ENCODE data around the gene RPP25L.
A peak's percentile ranks its signal among the peaks of the same experiment; 100 is the strongest.

Gene RPP25L

GRCh38 chr9:34563262-34563661 lies 48.6 kb downstream of the RPP25L start:
- Histone ChIP-seq H3K4me1 (ENCODE audit: control insufficient read depth, low read length) (no peaks in the 10 kb centered on the region), H3K79me2 (ENCODE audit: control insufficient read depth, low read length) (no peaks in the 10 kb centered on the region)

DNA sequence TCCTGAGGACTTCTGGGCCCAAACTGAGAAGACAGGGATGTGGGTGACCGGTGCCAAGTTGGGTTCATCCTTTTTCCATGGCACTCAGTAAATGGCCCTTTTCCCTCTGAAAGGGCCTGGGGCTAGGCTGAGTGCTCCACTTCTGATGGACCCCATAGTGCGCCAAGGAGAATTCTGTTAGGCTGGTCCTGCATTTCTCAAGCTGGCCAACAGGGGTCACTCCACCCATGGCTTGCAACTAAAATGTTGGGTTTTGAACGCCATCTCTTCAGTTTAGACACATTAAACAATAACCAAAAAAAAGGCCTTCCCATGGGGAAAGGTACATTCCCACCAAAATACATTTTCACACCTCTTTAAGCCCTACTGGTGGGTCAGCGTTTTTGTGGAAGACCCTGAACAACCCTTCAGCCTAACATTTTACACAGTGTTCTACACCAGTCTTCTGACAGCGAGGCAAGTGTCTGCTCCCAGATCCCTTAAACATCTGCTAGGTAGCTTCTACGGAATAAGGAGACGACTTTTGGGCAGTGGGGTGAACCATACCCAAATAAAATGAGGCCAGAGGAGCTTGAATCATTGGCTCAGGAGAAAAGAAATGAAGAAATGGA lies 49.7 kb downstream of the RPP25L start:
- peaks cover 5% of the 10 kb centered on the region; the same call in 1 of the 2 replicates for H3K9me3 ChIP-seq (ENCODE audit: control insufficient read depth, insufficient read depth, low read length)
- H3K4me2 ChIP-seq (ENCODE audit: low read length), result no peak overlapping the region
- no peaks in the 10 kb centered on the region for H3F3A ChIP-seq (ENCODE audit: control insufficient read depth, insufficient read depth)
- H3K27ac ChIP-seq (ENCODE audit: low read depth, low read length), result no peak overlapping the region
- no peaks in the 10 kb centered on the region for H3K9me2 ChIP-seq (replicated peaks; ENCODE audit: control insufficient read depth, low read length)
- H3K27me3 ChIP-seq (ENCODE audit: control insufficient read depth, low read length), result peaks cover 8% of the 10 kb centered on the region
- H3K4me1 ChIP-seq (ENCODE audit: control insufficient read depth, low read length), result no peaks in the 10 kb centered on the region
- H3K36me3 ChIP-seq (ENCODE audit: control insufficient read depth, low read length), result no peaks in the 10 kb centered on the region
- H3K4me3 ChIP-seq (ENCODE audit: low read length), result no peak overlapping the region
- TF ChIP-seq CTCF (IDR thresholded peaks at IDR 0.05; ENCODE audit: low read depth, low read length, poor library complexity, severe bottlenecking), result peak; percentile 88
- no peak for TF ChIP-seq EZH2phosphoT487 (IDR thresholded peaks at IDR 0.05; ENCODE audit: borderline replicate concordance, low read length)
- no peaks in the 10 kb centered on the region for H3K79me2 ChIP-seq (ENCODE audit: control insufficient read depth, low read length)
- H4K20me1 ChIP-seq (ENCODE audit: control insufficient read depth, insufficient read depth, low read depth, low read length), result no peaks in the 10 kb centered on the region

More at GRCh38 chr9:34563262-34563661, 48.6 kb downstream of the RPP25L start:
- Histone ChIP-seq H3K27me3 (ENCODE audit: control insufficient read depth, low read length) (peaks cover 17% of the 10 kb centered on the region), H3F3A (ENCODE audit: control insufficient read depth, insufficient read depth) (no peaks in the 10 kb centered on the region), H4K20me1 (ENCODE audit: control insufficient read depth, insufficient read depth, low read depth, low read length) (no peaks in the 10 kb centered on the region), H3K9me3 (ENCODE audit: control insufficient read depth, insufficient read depth, low read length) (peaks cover 5% of the 10 kb centered on the region; the same call in 1 of the 2 replicates), H3K4me2 (ENCODE audit: low read length) (no peak overlapping the region), H3K36me3 (ENCODE audit: control insufficient read depth, low read length) (no peaks in the 10 kb centered on the region), H3K27ac (ENCODE audit: low read depth, low read length) (no peak overlapping the region), H3K4me3 (ENCODE audit: low read length) (no peak overlapping the region), H3K9me2 (replicated peaks; ENCODE audit: control insufficient read depth, low read length) (no peaks in the 10 kb centered on the region)
- TF ChIP-seq CTCF (IDR thresholded peaks at IDR 0.05; ENCODE audit: low read depth, low read length, poor library complexity, severe bottlenecking) (no peak), EZH2phosphoT487 (IDR thresholded peaks at IDR 0.05; ENCODE audit: borderline replicate concordance, low read length) (no peak)

DNA sequence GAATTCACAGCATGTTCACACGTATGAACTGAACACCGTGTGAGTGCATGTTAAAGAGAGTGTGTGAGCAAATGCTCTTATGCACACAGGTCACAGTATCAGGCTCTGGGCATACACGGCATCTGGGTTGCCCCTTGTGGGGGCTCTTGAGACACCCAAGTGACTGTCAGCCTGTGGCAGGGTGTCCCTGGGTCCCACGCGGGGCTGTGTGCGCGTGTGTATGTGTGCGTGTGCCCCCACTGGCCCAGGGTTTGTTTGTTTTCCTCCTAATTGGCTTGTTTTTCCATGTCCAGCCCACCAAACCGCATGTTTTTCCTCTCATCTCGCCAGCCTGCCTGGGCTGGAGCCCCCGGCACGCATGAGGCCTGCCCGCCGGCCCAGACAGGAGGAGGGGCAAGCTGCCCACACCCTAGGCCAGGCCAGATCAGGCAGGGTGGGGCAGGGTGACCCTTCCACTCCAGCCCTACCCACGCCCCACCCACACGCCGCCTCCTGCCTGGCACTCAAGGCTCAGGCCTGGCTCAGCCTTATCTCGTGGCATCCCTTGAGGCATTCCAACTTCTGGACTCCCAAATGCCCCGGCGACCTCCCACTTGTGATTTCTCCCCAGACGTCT lies 51.2 kb downstream of the RPP25L start:
- no peaks in the 10 kb centered on the region for H3F3A ChIP-seq (ENCODE audit: control insufficient read depth, insufficient read depth)
- no peaks in the 10 kb centered on the region for H4K20me1 ChIP-seq (ENCODE audit: control insufficient read depth, insufficient read depth, low read depth, low read length)
- H3K79me2 ChIP-seq (ENCODE audit: control insufficient read depth, low read length), result no peaks in the 10 kb centered on the region
- no peak overlapping the region for H3K4me3 ChIP-seq (ENCODE audit: low read length)
- H3K27ac ChIP-seq (ENCODE audit: low read depth, low read length), result no peak overlapping the region
- H3K36me3 ChIP-seq (ENCODE audit: control insufficient read depth, low read length), result no peaks in the 10 kb centered on the region
- TF ChIP-seq EZH2phosphoT487 (IDR thresholded peaks at IDR 0.05; ENCODE audit: borderline replicate concordance, low read length), result no peak
- TF ChIP-seq CTCF (IDR thresholded peaks at IDR 0.05; ENCODE audit: low read depth, low read length, poor library complexity, severe bottlenecking), result no peak
- H3K9me3 ChIP-seq (ENCODE audit: control insufficient read depth, insufficient read depth, low read length), result peaks cover 5% of the 10 kb centered on the region; the same call in 1 of the 2 replicates
- no peaks in the 10 kb centered on the region for H3K4me1 ChIP-seq (ENCODE audit: control insufficient read depth, low read length)
- H3K27me3 ChIP-seq (ENCODE audit: control insufficient read depth, low read length), result 0 out of 2 replicates have a peak, but pooled peaks cover 3% of the 10 kb centered on the region
- no peak overlapping the region for H3K4me2 ChIP-seq (ENCODE audit: low read length)
- H3K9me2 ChIP-seq (replicated peaks; ENCODE audit: control insufficient read depth, low read length), result no peaks in the 10 kb centered on the region
